Measurements from ENCODE around the gene RAD51B.

The RAD51B gene

GRCh38 chr14:68730811-68731425, 911.3 kb downstream of the RAD51B start:
- DNase-seq: no peak

- DNase-seq: peak; percentile 97
Observed at GRCh38 chr14:68733086-68733914, 913.7 kb downstream of the RAD51B start.

- peak; percentile 68 for DNase-seq
Observed at GRCh38 chr14:68734231-68734732, 914.7 kb downstream of the RAD51B start.

- no peak for DNase-seq
Observed at GRCh38 chr14:68735856-68736255, 916.3 kb downstream of the RAD51B start.

- DNase-seq: no peak
Observed at GRCh38 chr14:68736471-68736871, 916.9 kb downstream of the RAD51B start.

GRCh38 chr14:68737086-68737485, 917.5 kb downstream of the RAD51B start:
- no peak for DNase-seq

- DNase-seq: no peak
Observed at GRCh38 chr14:68738559-68738958, 919.0 kb downstream of the RAD51B start.

GRCh38 chr14:68739701-68740100, 920.1 kb downstream of the RAD51B start:
- DNase-seq: no peak

- DNase-seq: no peak
Observed at GRCh38 chr14:68740788-68741476, 921.4 kb downstream of the RAD51B start.

- no peak for DNase-seq
Observed at GRCh38 chr14:68741477-68741791, 921.9 kb downstream of the RAD51B start.

- peak; percentile 99 for DNase-seq
Observed at GRCh38 chr14:68741839-68742470, 922.4 kb downstream of the RAD51B start.

GRCh38 chr14:68744613-68745012, 925.0 kb downstream of the RAD51B start:
- DNase-seq: no peak

- no peak for DNase-seq
Observed at GRCh38 chr14:68747393-68747792, 927.8 kb downstream of the RAD51B start.

GRCh38 chr14:68748260-68748659, 928.7 kb downstream of the RAD51B start:
- no peak for DNase-seq

GRCh38 chr14:68748691-68749090, 929.1 kb downstream of the RAD51B start:
- DNase-seq: no peak

- DNase-seq: no peak
Observed at GRCh38 chr14:68749487-68750475, 930.2 kb downstream of the RAD51B start.

GRCh38 chr14:68752271-68753006, 932.9 kb downstream of the RAD51B start:
- DNase-seq: no peak

GRCh38 chr14:68753690-68754089, 934.1 kb downstream of the RAD51B start:
- peak; percentile 8 for DNase-seq

GRCh38 chr14:68755016-68755353, 935.4 kb downstream of the RAD51B start:
- no peak for DNase-seq

GRCh38 chr14:68756000-68756481, 936.5 kb downstream of the RAD51B start:
- DNase-seq: no peak

GRCh38 chr14:68756734-68757133, 937.2 kb downstream of the RAD51B start:
- DNase-seq: no peak

Data from MV-4-11 (cell line).